ENCODE results near the gene GUCA2B. TPM values are rescaled to one million over a fixed set of nuclear protein-coding genes. Genes with fewer than 3 reads are reported as not detected.

GUCA2B gene
- total RNA-seq, 2 experiments from 2014 or later = not detected

GRCh38 chr1:42130061-42130660 is 23.0 kb upstream of the GUCA2B start:
- Mint-ChIP-seq H3K4me3 (no peak overlapping the region), H3K9me3 (ENCODE audit: insufficient read depth) (no peaks in the 10 kb centered on the region), H3K27ac (no peak overlapping the region), H3K27me3 (ENCODE audit: low read depth) (peaks cover 17% of the 10 kb centered on the region), H3K36me3 (ENCODE audit: low read depth) (no peaks in the 10 kb centered on the region), H3K4me1 (ENCODE audit: low read depth) (no peaks in the 10 kb centered on the region)
- ATAC-seq (no peak), DNase-seq (no peak)
- ChIA-PET POLR2A (no interaction called here), CTCF (no interaction called here)

DNA sequence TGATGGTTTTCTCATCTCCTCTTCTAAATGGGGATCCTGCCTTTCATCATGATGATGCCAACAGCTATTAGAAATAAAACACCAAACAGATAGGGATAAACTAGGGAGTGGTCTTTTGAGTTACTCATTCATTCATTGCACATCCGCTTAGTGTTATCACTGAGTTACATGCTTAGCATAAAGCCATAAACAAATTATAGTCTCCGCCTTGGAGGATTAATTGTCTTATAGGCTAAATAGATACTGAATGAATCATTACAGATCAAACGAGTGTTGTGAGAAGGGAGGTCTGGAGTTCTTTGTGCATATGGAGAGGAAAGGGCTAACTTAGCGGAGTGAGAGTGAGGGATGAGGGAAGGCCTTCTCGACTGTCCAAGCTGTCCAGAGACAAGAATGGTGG is 19.8 kb upstream of the GUCA2B start:
- Mint-ChIP-seq H3K9me3 (ENCODE audit: insufficient read depth) (no peaks in the 10 kb centered on the region), H3K4me1 (ENCODE audit: low read depth) (no peaks in the 10 kb centered on the region), H3K4me3 (no peak overlapping the region), H3K36me3 (ENCODE audit: low read depth) (no peaks in the 10 kb centered on the region), H3K27me3 (ENCODE audit: low read depth) (peaks cover 12% of the 10 kb centered on the region), H3K27ac (no peak overlapping the region)
- ATAC-seq (no peak), DNase-seq (no peak)
- ChIA-PET CTCF (no interaction called here), POLR2A (no interaction called here)

GRCh38 chr1:42133809-42134526 is 19.2 kb upstream of the GUCA2B start:
- ChIA-PET POLR2A (no interaction called here), CTCF (no interaction called here)
- Mint-ChIP-seq H3K4me1 (ENCODE audit: low read depth) (no peaks in the 10 kb centered on the region), H3K27me3 (ENCODE audit: low read depth) (peaks cover 7% of the 10 kb centered on the region), H3K4me3 (no peak overlapping the region), H3K9me3 (ENCODE audit: insufficient read depth) (no peaks in the 10 kb centered on the region), H3K36me3 (ENCODE audit: low read depth) (no peaks in the 10 kb centered on the region), H3K27ac (no peak overlapping the region)
- no peak for ATAC-seq
- DNase-seq = no peak

GRCh38 chr1:42135426-42135825 is 17.8 kb upstream of the GUCA2B start:
- no peaks in the 10 kb centered on the region for H3K9me3 Mint-ChIP-seq (ENCODE audit: insufficient read depth)
- no peak overlapping the region for H3K27ac Mint-ChIP-seq
- no peak for DNase-seq
- H3K4me1 Mint-ChIP-seq (ENCODE audit: low read depth) = no peaks in the 10 kb centered on the region
- ChIA-PET POLR2A (no interaction called here), CTCF (interaction anchor here (1.9 kb wide), 1 partner anchor 38 kb away, joined by 8 read pairs; no protein-coding TSS in a partner anchor)
- no peak for ATAC-seq
- H3K27me3 Mint-ChIP-seq (ENCODE audit: low read depth) = peaks cover 2% of the 10 kb centered on the region
- H3K4me3 Mint-ChIP-seq = no peak overlapping the region
- no peaks in the 10 kb centered on the region for H3K36me3 Mint-ChIP-seq (ENCODE audit: low read depth)

DNA sequence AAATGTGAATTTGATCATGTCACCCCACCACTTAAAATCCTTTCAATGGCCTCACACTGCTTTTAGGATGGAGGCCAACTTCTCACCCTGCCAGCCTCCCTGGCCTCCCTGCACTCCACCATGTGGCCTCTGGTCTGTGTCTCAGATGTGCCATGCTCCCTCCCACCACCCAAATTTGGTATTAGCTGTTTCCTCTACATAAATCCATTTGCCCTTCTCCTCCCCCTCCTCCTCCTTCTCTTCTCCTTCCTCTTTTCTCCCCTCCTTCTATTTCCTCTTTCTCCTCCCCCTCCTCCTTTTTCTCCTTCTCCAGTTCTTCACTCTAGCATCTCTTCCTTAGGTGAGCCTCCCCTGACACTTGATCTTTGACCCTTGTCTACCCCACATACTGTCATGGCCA is 16.7 kb upstream of the GUCA2B start:
- POLR2A ChIA-PET = no interaction called here
- Mint-ChIP-seq H3K4me3 (no peak overlapping the region), H3K4me1 (ENCODE audit: low read depth) (no peaks in the 10 kb centered on the region), H3K27me3 (ENCODE audit: low read depth) (peaks cover 2% of the 10 kb centered on the region), H3K36me3 (ENCODE audit: low read depth) (no peaks in the 10 kb centered on the region), H3K27ac (no peak overlapping the region), H3K9me3 (ENCODE audit: insufficient read depth) (no peaks in the 10 kb centered on the region)
- ATAC-seq (no peak), DNase-seq (no peak)
- CTCF ChIA-PET = interaction anchor here (1.9 kb wide), 1 partner anchor 37 kb away, joined by 8 read pairs; no protein-coding TSS in a partner anchor

- Mint-ChIP-seq H3K4me3 (no peak overlapping the region), H3K27me3 (ENCODE audit: low read depth) (peaks cover 2% of the 10 kb centered on the region), H3K9me3 (ENCODE audit: insufficient read depth) (no peaks in the 10 kb centered on the region), H3K36me3 (ENCODE audit: low read depth) (no peaks in the 10 kb centered on the region), H3K4me1 (ENCODE audit: low read depth) (no peaks in the 10 kb centered on the region), H3K27ac (no peak overlapping the region)
- no peak for DNase-seq
- ChIA-PET CTCF (interaction anchor here (1.0 kb wide), 1 partner anchor 36 kb away, joined by 3 read pairs; no protein-coding TSS in a partner anchor), POLR2A (no interaction called here)
- ATAC-seq = no peak
Measured at GRCh38 chr1:42137766-42138165, 15.4 kb upstream of the GUCA2B start.

GRCh38 chr1:42138586-42138985 is 14.6 kb upstream of the GUCA2B start:
- POLR2A ChIA-PET = no interaction called here
- H3K4me1 Mint-ChIP-seq (ENCODE audit: low read depth) = peaks cover 5% of the 10 kb centered on the region
- H3K27me3 Mint-ChIP-seq (ENCODE audit: low read depth) = peaks cover 2% of the 10 kb centered on the region
- ATAC-seq (no peak), DNase-seq (no peak)
- no peaks in the 10 kb centered on the region for H3K36me3 Mint-ChIP-seq (ENCODE audit: low read depth)
- no peaks in the 10 kb centered on the region for H3K9me3 Mint-ChIP-seq (ENCODE audit: insufficient read depth)
- no peak overlapping the region for H3K27ac Mint-ChIP-seq
- CTCF ChIA-PET = interaction anchor here (1.0 kb wide), 1 partner anchor 35 kb away, joined by 3 read pairs; no protein-coding TSS in a partner anchor
- H3K4me3 Mint-ChIP-seq = no peak overlapping the region

DNA sequence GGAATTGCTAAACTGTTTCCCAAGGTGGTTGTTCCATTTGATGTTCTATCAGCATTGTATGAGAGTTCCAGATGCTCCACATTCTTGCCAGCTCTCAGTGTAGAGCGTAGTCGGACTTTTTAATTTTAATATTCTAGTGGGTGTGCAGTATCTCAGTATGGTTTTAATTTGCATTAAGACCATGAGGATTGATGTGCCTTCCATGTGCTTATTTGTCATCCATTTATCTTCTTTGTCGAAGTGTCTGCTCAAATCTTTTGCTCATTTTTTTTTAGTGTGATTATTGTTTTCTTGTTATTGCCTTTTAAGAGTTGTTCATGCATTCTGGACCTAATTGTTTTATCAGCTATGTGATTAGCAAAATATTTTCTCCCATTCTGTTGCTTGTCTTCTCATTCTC is 13.8 kb upstream of the GUCA2B start:
- ATAC-seq = no peak
- H3K27me3 Mint-ChIP-seq (ENCODE audit: low read depth) = peaks cover 2% of the 10 kb centered on the region
- no peaks in the 10 kb centered on the region for H3K9me3 Mint-ChIP-seq (ENCODE audit: insufficient read depth)
- H3K4me1 Mint-ChIP-seq (ENCODE audit: low read depth) = peaks cover 6% of the 10 kb centered on the region
- CTCF ChIA-PET = no interaction called here
- POLR2A ChIA-PET = no interaction called here
- H3K36me3 Mint-ChIP-seq (ENCODE audit: low read depth) = no peaks in the 10 kb centered on the region
- DNase-seq = no peak
- H3K4me3 Mint-ChIP-seq = no peak overlapping the region
- no peak overlapping the region for H3K27ac Mint-ChIP-seq

DNA sequence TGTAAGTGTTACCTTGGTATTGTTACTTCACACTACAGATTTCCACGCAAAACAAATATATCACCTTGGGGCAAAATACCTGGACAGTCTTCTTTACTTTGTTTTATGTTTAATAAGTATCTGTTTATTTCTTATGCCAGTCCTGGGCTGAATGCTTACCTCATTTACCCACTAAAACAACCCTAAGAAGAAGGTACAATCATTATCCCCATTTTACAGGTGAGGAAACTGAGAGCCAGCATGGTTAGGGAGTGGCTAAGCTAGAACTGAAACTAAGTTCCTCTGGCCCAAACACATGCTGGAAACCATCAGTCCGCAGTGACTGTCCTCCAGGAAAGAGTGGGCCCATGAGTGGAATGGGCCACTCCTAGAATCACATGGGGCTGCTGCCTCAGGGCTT is 13.0 kb upstream of the GUCA2B start:
- CTCF ChIA-PET = no interaction called here
- Mint-ChIP-seq H3K9me3 (ENCODE audit: insufficient read depth) (no peaks in the 10 kb centered on the region), H3K27me3 (ENCODE audit: low read depth) (peaks cover 2% of the 10 kb centered on the region), H3K4me3 (no peak overlapping the region), H3K27ac (no peak overlapping the region), H3K36me3 (ENCODE audit: low read depth) (no peaks in the 10 kb centered on the region), H3K4me1 (ENCODE audit: low read depth) (peaks cover 6% of the 10 kb centered on the region)
- DNase-seq (no peak), ATAC-seq (no peak)
- POLR2A ChIA-PET = no interaction called here

DNA sequence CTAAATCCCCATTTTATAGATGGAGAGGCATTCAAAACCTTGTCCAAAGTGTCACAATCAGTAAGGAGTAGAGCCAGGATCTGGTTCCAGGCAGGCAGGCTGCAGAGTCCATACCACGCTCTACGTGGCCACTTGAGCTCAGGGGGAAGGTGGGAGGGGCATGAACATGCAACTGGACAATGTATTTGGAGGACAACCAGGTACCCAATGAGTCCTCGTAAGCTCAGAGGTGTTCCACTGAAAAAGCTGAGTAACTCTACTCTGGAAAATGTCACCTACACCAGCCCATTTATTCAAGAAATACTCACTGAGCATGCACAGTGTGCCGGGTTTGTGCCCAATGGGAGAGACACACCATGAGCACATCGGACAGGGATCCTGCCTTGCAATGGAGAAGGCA is 11.2 kb upstream of the GUCA2B start:
- H3K27ac Mint-ChIP-seq = no peak overlapping the region
- no peaks in the 10 kb centered on the region for H3K27me3 Mint-ChIP-seq (ENCODE audit: low read depth)
- no peak for DNase-seq
- no peak for ATAC-seq
- ChIA-PET CTCF (interaction anchor here (2.9 kb wide), 1 partner anchor 31 kb away, joined by 11 read pairs; no protein-coding TSS in a partner anchor), POLR2A (no interaction called here)
- H3K4me3 Mint-ChIP-seq = no peak overlapping the region
- peaks cover 6% of the 10 kb centered on the region for H3K4me1 Mint-ChIP-seq (ENCODE audit: low read depth)
- H3K36me3 Mint-ChIP-seq (ENCODE audit: low read depth) = no peaks in the 10 kb centered on the region
- no peaks in the 10 kb centered on the region for H3K9me3 Mint-ChIP-seq (ENCODE audit: insufficient read depth)

GRCh38 chr1:42142894-42143675 is 10.1 kb upstream of the GUCA2B start:
- Mint-ChIP-seq H3K9me3 (ENCODE audit: insufficient read depth) (no peaks in the 10 kb centered on the region), H3K27me3 (ENCODE audit: low read depth) (no peaks in the 10 kb centered on the region), H3K4me3 (no peak overlapping the region), H3K36me3 (ENCODE audit: low read depth) (no peaks in the 10 kb centered on the region), H3K27ac (no peak overlapping the region), H3K4me1 (ENCODE audit: low read depth) (peaks cover 6% of the 10 kb centered on the region)
- POLR2A ChIA-PET = interaction anchor here (1.1 kb wide), 1 partner anchor 312 kb away, joined by 3 read pairs; no protein-coding TSS in a partner anchor
- CTCF ChIA-PET = interaction anchor here (2.9 kb wide), 1 partner anchor 30 kb away, joined by 11 read pairs; no protein-coding TSS in a partner anchor
- ATAC-seq = no peak
- no peak for DNase-seq
